B cell (primary cell): Measurements from ENCODE around the gene GATA5.

Experiments used
- CTCF ChIP-seq: fragments of 200-600 bp; IDR thresholded peaks from one replicate; pipeline ENCODE4 v1.8.0; 2022; ENCODE audit warnings: antibody characterized with exemption, mild to moderate bottlenecking
- EZH2 ChIP-seq: IDR thresholded peaks from 2 replicates; pipeline ENCODE4 v1.6.1; 2012; ENCODE audit warnings: borderline replicate concordance, low read depth, mild to moderate bottlenecking, moderate library complexity, low read length; ENCODE audit not compliant: insufficient read depth, poor library complexity, severe bottlenecking

- TF ChIP-seq CTCF = no peak
- TF ChIP-seq EZH2 = no peak
Observed at GRCh38 chr20:62470001-62470400, 5.8 kb downstream of the GATA5 start.
